GM12878 (cell line): ENCODE measurements around the gene MYDGF. TPM values are rescaled to one million over a fixed set of nuclear protein-coding genes. Genes with fewer than 3 reads are reported as not detected.

Experiments used
- GABPA ChIP-seq: IDR thresholded peaks from 2 replicates; pipeline ENCODE4 v1.6.1; 2014; ENCODE audit warnings: antibody characterized with exemption, low read depth, mild to moderate bottlenecking, inconsistent platforms
- NBN ChIP-seq: fragments of 450-650 bp; IDR thresholded peaks from 2 replicates; pipeline ENCODE4 v1.6.1; 2016
- POU2F2 ChIP-seq: IDR thresholded peaks from 3 replicates; pipeline ENCODE4 v1.6.1; 2011; ENCODE audit warnings: low read depth, mild to moderate bottlenecking, low read length, borderline replicate concordance
- RB1 ChIP-seq: fragments of 450-650 bp; formaldehyde crosslinking; IDR thresholded peaks from 2 replicates; pipeline ENCODE4 v1.6.1; 2017; ENCODE audit warnings: mild to moderate bottlenecking, borderline replicate concordance
- SUZ12 ChIP-seq: fragments of 200-600 bp; sonication (generic); IDR thresholded peaks from one replicate; pipeline ENCODE4 v1.6.1; 2018; ENCODE audit warnings: antibody characterized with exemption, mild to moderate bottlenecking; ENCODE audit not compliant: unreplicated experiment
- ZNF24 ChIP-seq: fragments of 450-650 bp; IDR thresholded peaks from 2 replicates; pipeline ENCODE4 v1.6.1; 2017; ENCODE audit warnings: antibody characterized with exemption, mild to moderate bottlenecking
- polyA plus RNA-seq, 11 experiments: library from polyadenylated mRNA; depleted of rRNA in 4 of 11; unstranded in 6 of 11; stranded (reverse) in 5 of 11; fragments of >200 nt; fragmentation: Nextera tagmentation in 4 of 11; fragmentation: Illumina TruSeq in 1 of 11; extraction: Ambion mirVana in 4 of 11; extraction: Trizol in 1 of 11; gene quantifications; 1 replicate in 1 of 11; 2 replicates in 10 of 11; pipeline versions ENCODE4 v1.2.1 to v1.2.3, GENCODE V29; 2011 to 2016; ENCODE audit warnings: inconsistent platforms in 2 of 11, missing spikeins in 2 of 11, low read depth in 1 of 11
- total RNA-seq, 4 experiments: library from RNA; depleted of rRNA in 3 of 4; stranded (reverse); fragments of >200 nt in 3 of 4; fragmentation: Illumina TruSeq in 1 of 4; extraction: Trizol in 1 of 4; gene quantifications; 2 replicates each; pipeline versions ENCODE4 v1.2.1 to v1.2.3, GENCODE V29; 2013 to 2021
- TF ChIP-seq, protein P1 (sequence below): IDR thresholded peaks from 2 replicates; pipeline ENCODE4 v1.6.1; 2012; ENCODE audit warnings: mild to moderate bottlenecking, low read depth, low read length
- TF ChIP-seq, protein P2 (sequence below): fragments of 450-650 bp; IDR thresholded peaks from 2 replicates; pipeline ENCODE4 v1.6.1; 2016; ENCODE audit warnings: mild to moderate bottlenecking, moderate library complexity, borderline replicate concordance

MYDGF gene
- total and polyA plus RNA-seq, 10 of the 15 experiments (the other 5 are each of a cell fraction or from before 2014, with no cell fraction given) = 2.3 to 196 (median 57.5) TPM

GRCh38 chr19:4636761-4637160 is 33.4 kb downstream of the MYDGF start (continued):
- TF ChIP-seq, protein P1, sequence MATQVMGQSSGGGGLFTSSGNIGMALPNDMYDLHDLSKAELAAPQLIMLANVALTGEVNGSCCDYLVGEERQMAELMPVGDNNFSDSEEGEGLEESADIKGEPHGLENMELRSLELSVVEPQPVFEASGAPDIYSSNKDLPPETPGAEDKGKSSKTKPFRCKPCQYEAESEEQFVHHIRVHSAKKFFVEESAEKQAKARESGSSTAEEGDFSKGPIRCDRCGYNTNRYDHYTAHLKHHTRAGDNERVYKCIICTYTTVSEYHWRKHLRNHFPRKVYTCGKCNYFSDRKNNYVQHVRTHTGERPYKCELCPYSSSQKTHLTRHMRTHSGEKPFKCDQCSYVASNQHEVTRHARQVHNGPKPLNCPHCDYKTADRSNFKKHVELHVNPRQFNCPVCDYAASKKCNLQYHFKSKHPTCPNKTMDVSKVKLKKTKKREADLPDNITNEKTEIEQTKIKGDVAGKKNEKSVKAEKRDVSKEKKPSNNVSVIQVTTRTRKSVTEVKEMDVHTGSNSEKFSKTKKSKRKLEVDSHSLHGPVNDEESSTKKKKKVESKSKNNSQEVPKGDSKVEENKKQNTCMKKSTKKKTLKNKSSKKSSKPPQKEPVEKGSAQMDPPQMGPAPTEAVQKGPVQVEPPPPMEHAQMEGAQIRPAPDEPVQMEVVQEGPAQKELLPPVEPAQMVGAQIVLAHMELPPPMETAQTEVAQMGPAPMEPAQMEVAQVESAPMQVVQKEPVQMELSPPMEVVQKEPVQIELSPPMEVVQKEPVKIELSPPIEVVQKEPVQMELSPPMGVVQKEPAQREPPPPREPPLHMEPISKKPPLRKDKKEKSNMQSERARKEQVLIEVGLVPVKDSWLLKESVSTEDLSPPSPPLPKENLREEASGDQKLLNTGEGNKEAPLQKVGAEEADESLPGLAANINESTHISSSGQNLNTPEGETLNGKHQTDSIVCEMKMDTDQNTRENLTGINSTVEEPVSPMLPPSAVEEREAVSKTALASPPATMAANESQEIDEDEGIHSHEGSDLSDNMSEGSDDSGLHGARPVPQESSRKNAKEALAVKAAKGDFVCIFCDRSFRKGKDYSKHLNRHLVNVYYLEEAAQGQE = no peak
- no peak for TF ChIP-seq SUZ12
- TF ChIP-seq ZNF24 = no peak
- no peak for TF ChIP-seq RB1
- TF ChIP-seq GABPA = no peak
- TF ChIP-seq NBN = no peak
- TF ChIP-seq POU2F2 = no peak
- TF ChIP-seq, protein P2, sequence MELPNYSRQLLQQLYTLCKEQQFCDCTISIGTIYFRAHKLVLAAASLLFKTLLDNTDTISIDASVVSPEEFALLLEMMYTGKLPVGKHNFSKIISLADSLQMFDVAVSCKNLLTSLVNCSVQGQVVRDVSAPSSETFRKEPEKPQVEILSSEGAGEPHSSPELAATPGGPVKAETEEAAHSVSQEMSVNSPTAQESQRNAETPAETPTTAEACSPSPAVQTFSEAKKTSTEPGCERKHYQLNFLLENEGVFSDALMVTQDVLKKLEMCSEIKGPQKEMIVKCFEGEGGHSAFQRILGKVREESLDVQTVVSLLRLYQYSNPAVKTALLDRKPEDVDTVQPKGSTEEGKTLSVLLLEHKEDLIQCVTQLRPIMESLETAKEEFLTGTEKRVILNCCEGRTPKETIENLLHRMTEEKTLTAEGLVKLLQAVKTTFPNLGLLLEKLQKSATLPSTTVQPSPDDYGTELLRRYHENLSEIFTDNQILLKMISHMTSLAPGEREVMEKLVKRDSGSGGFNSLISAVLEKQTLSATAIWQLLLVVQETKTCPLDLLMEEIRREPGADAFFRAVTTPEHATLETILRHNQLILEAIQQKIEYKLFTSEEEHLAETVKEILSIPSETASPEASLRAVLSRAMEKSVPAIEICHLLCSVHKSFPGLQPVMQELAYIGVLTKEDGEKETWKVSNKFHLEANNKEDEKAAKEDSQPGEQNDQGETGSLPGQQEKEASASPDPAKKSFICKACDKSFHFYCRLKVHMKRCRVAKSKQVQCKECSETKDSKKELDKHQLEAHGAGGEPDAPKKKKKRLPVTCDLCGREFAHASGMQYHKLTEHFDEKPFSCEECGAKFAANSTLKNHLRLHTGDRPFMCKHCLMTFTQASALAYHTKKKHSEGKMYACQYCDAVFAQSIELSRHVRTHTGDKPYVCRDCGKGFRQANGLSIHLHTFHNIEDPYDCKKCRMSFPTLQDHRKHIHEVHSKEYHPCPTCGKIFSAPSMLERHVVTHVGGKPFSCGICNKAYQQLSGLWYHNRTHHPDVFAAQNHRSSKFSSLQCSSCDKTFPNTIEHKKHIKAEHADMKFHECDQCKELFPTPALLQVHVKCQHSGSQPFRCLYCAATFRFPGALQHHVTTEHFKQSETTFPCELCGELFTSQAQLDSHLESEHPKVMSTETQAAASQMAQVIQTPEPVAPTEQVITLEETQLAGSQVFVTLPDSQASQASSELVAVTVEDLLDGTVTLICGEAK = no peak
